Measurements from ENCODE around the gene PRAMEF1. TPM values are rescaled to one million over a fixed set of nuclear protein-coding genes. Genes with fewer than 3 reads are reported as not detected.

The PRAMEF1 gene
- polyA plus RNA-seq, 1 donor from 2014 or later = not detected

GRCh38 chr1:12757836-12758235 lies 33.4 kb upstream of the PRAMEF1 start:
- Histone ChIP-seq H4K20me1 (ENCODE audit: insufficient read depth) (no peaks in the 10 kb centered on the region), H3K9me2 (ENCODE audit: insufficient read depth, low read length) (no peaks in the 10 kb centered on the region), H3K36me3 (ENCODE audit: insufficient read depth, low read length) (no peaks in the 10 kb centered on the region), H3K4me3 (ENCODE audit: low read length) (no peak overlapping the region), H3K79me2 (replicated peaks; ENCODE audit: insufficient read depth, low read length) (no peaks in the 10 kb centered on the region), H3K4me2 (ENCODE audit: low read length) (no peak overlapping the region), H3K27me3 (ENCODE audit: insufficient read depth, low read depth, low read length) (no peaks in the 10 kb centered on the region), H3K9ac (ENCODE audit: low read length) (no peak overlapping the region), H2AFZ (ENCODE audit: low read depth, low read length) (no peak overlapping the region), H3K9me3 (ENCODE audit: low read length) (no peaks in the 10 kb centered on the region), H3K27ac (ENCODE audit: low read length) (no peak overlapping the region), H3F3A (ENCODE audit: insufficient read depth, low read length, poor library complexity, severe bottlenecking) (no peaks in the 10 kb centered on the region)
- no peak for TF ChIP-seq POLR2AphosphoS5 (IDR thresholded peaks at IDR 0.05)
- TF ChIP-seq REST (IDR thresholded peaks at IDR 0.05; ENCODE audit: borderline replicate concordance) = no peak

- no peak overlapping the region for H3K4me2 ChIP-seq (ENCODE audit: low read length)
- H3K27me3 ChIP-seq (ENCODE audit: insufficient read depth, low read depth, low read length) = no peaks in the 10 kb centered on the region
- no peaks in the 10 kb centered on the region for H3F3A ChIP-seq (ENCODE audit: insufficient read depth, low read length, poor library complexity, severe bottlenecking)
- H4K20me1 ChIP-seq (ENCODE audit: insufficient read depth) = no peaks in the 10 kb centered on the region
- no peaks in the 10 kb centered on the region for H3K9me2 ChIP-seq (ENCODE audit: insufficient read depth, low read length)
- no peak overlapping the region for H3K9ac ChIP-seq (ENCODE audit: low read length)
- no peaks in the 10 kb centered on the region for H3K9me3 ChIP-seq (ENCODE audit: low read length)
- H3K27ac ChIP-seq (ENCODE audit: low read length) = no peak overlapping the region
- H3K4me3 ChIP-seq (ENCODE audit: low read length) = no peak overlapping the region
- H2AFZ ChIP-seq (ENCODE audit: low read depth, low read length) = no peak overlapping the region
- TF ChIP-seq REST (IDR thresholded peaks at IDR 0.05; ENCODE audit: borderline replicate concordance) = no peak
- no peak for TF ChIP-seq EP300 (conservative IDR thresholded peaks at IDR 0.05; ENCODE audit: poor library complexity, severe bottlenecking)
- TF ChIP-seq EZH2 (IDR thresholded peaks at IDR 0.05; ENCODE audit: borderline replicate concordance, insufficient read depth, low read length, poor library complexity, severe bottlenecking) = no peak
- no peaks in the 10 kb centered on the region for H3K79me2 ChIP-seq (replicated peaks; ENCODE audit: insufficient read depth, low read length)
- H3K36me3 ChIP-seq (ENCODE audit: insufficient read depth, low read length) = no peaks in the 10 kb centered on the region
These were observed 30.9 kb upstream of the PRAMEF1 start for GRCh38 chr1:12760256-12760795.

GRCh38 chr1:12761781-12762180 lies 29.4 kb upstream of the PRAMEF1 start:
- Histone ChIP-seq H3K79me2 (replicated peaks; ENCODE audit: insufficient read depth, low read length) (no peaks in the 10 kb centered on the region), H3K4me2 (ENCODE audit: low read length) (no peak overlapping the region), H3K27me3 (ENCODE audit: insufficient read depth, low read depth, low read length) (no peaks in the 10 kb centered on the region), H3K4me3 (ENCODE audit: low read length) (no peak overlapping the region), H3K36me3 (ENCODE audit: insufficient read depth, low read length) (no peaks in the 10 kb centered on the region), H4K20me1 (ENCODE audit: insufficient read depth) (no peaks in the 10 kb centered on the region), H3K27ac (ENCODE audit: low read length) (no peak overlapping the region), H3K9me3 (ENCODE audit: low read length) (no peaks in the 10 kb centered on the region), H3K9me2 (ENCODE audit: insufficient read depth, low read length) (no peaks in the 10 kb centered on the region), H3K9ac (ENCODE audit: low read length) (no peak overlapping the region), H2AFZ (ENCODE audit: low read depth, low read length) (no peak overlapping the region), H3F3A (ENCODE audit: insufficient read depth, low read length, poor library complexity, severe bottlenecking) (no peaks in the 10 kb centered on the region)
- TF ChIP-seq REST (IDR thresholded peaks at IDR 0.05; ENCODE audit: borderline replicate concordance) (no peak), SMC3 (conservative IDR thresholded peaks at IDR 0.05; ENCODE audit: poor library complexity) (no peak)

Measured in neural cell (in vitro differentiated cells).